ENCODE measurements around the gene KLF17. TPM values are rescaled to one million over a fixed set of nuclear protein-coding genes. Genes with fewer than 3 reads are reported as not detected.

The KLF17 gene
- total and polyA plus RNA-seq, 2 donors (not counting 1 experiment from before 2014, with no cell fraction given), result not detected

DNA sequence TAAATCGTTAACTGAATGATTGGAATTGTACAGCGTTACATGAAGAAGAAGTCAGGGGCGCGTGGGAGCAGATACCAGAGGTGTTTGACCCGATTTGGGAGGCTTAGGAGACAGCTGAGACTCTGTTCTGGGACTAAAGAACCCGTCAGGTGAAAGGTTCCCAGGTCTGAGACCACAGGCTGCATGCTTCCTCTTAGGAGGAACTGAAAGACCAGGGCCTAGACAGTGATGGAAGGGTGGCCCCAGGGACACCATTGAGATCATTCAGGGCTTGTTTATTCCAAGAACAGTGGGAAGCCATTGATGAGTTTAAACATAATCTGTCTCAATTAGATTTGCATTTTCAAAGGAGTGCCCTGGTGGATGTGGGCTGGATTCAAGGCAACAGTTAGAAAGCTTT is 904 bp downstream of the KLF17 start:
- no peak for ATAC-seq (ENCODE audit: low read depth)
- 94% methylated on average over 5 of the region's 6 CpGs for WGBS (ENCODE audit: insufficient coverage)
- CTCF ChIA-PET, result no interaction called here
- no peak for DNase-seq
- Histone ChIP-seq H3K4me2 (replicated peaks; ENCODE audit: low read depth, low read length, poor library complexity, severe bottlenecking) (no peak overlapping the region), H4K20me1 (ENCODE audit: control insufficient read depth, insufficient read depth, low read length, poor library complexity, severe bottlenecking) (no peaks in the 10 kb centered on the region), H3K27ac (ENCODE audit: low read length in 2 of 2) (no peak overlapping the region), H2AFZ (ENCODE audit: insufficient read depth, low read depth, low read length, poor library complexity, severe bottlenecking) (no peak overlapping the region), H3K9ac (ENCODE audit: low read length) (no peak overlapping the region), H3K4me3 (ENCODE audit: control extremely low read depth in 1 of 5, extremely low read depth in 1 of 5, insufficient read depth in 1 of 5, low read depth in 2 of 5, low read length in 4 of 5) (no peak overlapping the region), H3K27me3 (replicated peaks in 1 of 4; ENCODE audit: control extremely low read depth in 1 of 4, control insufficient read depth in 3 of 4, insufficient read depth in 4 of 4, low read length in 3 of 4) (no peaks in the 10 kb centered on the region), H3K36me3 (replicated peaks in 1 of 2; ENCODE audit: control extremely low read depth in 1 of 2, control insufficient read depth in 1 of 2, extremely low read depth in 1 of 2, insufficient read depth in 2 of 2, low read length in 1 of 2) (no peaks in the 10 kb centered on the region), H3K4me1 (ENCODE audit: control insufficient read depth in 2 of 2, insufficient read depth in 2 of 2, low read length in 2 of 2) (no peaks in the 10 kb centered on the region), H3K79me2 (ENCODE audit: control insufficient read depth, insufficient read depth, low read length) (no peaks in the 10 kb centered on the region), H3K9me3 (ENCODE audit: control extremely low read depth in 1 of 3, control insufficient read depth in 2 of 3, insufficient read depth in 1 of 3, low read length in 2 of 3) (no peaks in the 10 kb centered on the region)
- Mint-ChIP-seq H3K27ac (no peak overlapping the region), H3K9me3 (ENCODE audit: insufficient read depth) (no peaks in the 10 kb centered on the region), H3K27me3 (peaks cover 19% of the 10 kb centered on the region), H3K4me1 (no peaks in the 10 kb centered on the region), H3K4me3 (no peak overlapping the region)
- intact Hi-C loops (cut with micrococcal nuclease), result no loop called here
- POLR2A ChIA-PET, result no interaction called here
- TF ChIP-seq EZH2 (IDR thresholded peaks at IDR 0.05; ENCODE audit: borderline replicate concordance, insufficient read depth, low read depth, low read length, poor library complexity, severe bottlenecking), result no peak
- TF ChIP-seq, protein P1, sequence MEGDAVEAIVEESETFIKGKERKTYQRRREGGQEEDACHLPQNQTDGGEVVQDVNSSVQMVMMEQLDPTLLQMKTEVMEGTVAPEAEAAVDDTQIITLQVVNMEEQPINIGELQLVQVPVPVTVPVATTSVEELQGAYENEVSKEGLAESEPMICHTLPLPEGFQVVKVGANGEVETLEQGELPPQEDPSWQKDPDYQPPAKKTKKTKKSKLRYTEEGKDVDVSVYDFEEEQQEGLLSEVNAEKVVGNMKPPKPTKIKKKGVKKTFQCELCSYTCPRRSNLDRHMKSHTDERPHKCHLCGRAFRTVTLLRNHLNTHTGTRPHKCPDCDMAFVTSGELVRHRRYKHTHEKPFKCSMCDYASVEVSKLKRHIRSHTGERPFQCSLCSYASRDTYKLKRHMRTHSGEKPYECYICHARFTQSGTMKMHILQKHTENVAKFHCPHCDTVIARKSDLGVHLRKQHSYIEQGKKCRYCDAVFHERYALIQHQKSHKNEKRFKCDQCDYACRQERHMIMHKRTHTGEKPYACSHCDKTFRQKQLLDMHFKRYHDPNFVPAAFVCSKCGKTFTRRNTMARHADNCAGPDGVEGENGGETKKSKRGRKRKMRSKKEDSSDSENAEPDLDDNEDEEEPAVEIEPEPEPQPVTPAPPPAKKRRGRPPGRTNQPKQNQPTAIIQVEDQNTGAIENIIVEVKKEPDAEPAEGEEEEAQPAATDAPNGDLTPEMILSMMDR (IDR thresholded peaks at IDR 0.05), result no peak

DNA sequence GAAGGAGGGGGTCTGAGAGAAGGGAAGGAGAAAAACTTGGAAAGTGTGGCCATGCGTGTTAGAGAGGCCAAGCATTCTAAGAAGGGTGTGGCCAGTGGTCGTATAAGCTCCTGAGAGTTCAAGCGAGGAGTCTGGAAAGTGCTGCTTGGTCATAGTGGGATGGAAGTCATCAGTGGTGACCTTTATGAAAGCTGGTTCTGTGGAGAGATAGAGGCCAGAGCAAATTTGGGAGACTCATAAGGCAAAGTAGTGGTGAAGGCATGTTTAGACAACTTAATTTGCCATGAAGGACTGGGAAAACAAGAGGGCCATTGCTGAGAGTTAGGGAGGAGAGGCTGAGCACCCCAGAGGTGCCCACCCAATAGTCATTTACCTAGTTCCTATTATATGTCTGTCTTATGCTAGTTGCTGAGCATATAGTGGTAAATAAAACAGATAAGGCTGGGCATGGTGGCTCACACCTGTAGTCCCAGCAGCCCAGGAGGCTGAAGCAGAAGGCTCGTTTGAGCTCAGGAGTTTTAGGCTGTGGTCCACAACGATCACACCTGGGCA is 1.9 kb downstream of the KLF17 start:
- Histone ChIP-seq H3K27ac (ENCODE audit: low read length in 2 of 2) (no peak overlapping the region), H3K4me3 (ENCODE audit: control extremely low read depth in 1 of 5, extremely low read depth in 1 of 5, insufficient read depth in 1 of 5, low read depth in 2 of 5, low read length in 4 of 5) (no peak overlapping the region), H3K9me3 (ENCODE audit: control extremely low read depth in 1 of 3, control insufficient read depth in 2 of 3, insufficient read depth in 1 of 3, low read length in 2 of 3) (no peaks in the 10 kb centered on the region), H3K27me3 (replicated peaks in 1 of 4; ENCODE audit: control extremely low read depth in 1 of 4, control insufficient read depth in 3 of 4, insufficient read depth in 4 of 4, low read length in 3 of 4) (no peaks in the 10 kb centered on the region), H2AFZ (ENCODE audit: insufficient read depth, low read depth, low read length, poor library complexity, severe bottlenecking) (no peak overlapping the region), H3K4me1 (ENCODE audit: control insufficient read depth in 2 of 2, insufficient read depth in 2 of 2, low read length in 2 of 2) (no peaks in the 10 kb centered on the region), H4K20me1 (ENCODE audit: control insufficient read depth, insufficient read depth, low read length, poor library complexity, severe bottlenecking) (no peaks in the 10 kb centered on the region), H3K9ac (ENCODE audit: low read length) (no peak overlapping the region), H3K79me2 (ENCODE audit: control insufficient read depth, insufficient read depth, low read length) (no peaks in the 10 kb centered on the region), H3K36me3 (replicated peaks in 1 of 2; ENCODE audit: control extremely low read depth in 1 of 2, control insufficient read depth in 1 of 2, extremely low read depth in 1 of 2, insufficient read depth in 2 of 2, low read length in 1 of 2) (no peaks in the 10 kb centered on the region), H3K4me2 (replicated peaks; ENCODE audit: low read depth, low read length, poor library complexity, severe bottlenecking) (no peak overlapping the region)
- 92% methylated on average over 4 of the region's 5 CpGs for WGBS (ENCODE audit: insufficient coverage)
- no peak overlapping the region for H3K4me3 Mint-ChIP-seq
- no peaks in the 10 kb centered on the region for H3K4me1 Mint-ChIP-seq
- ATAC-seq (ENCODE audit: low read depth), result no peak
- POLR2A ChIA-PET, result no interaction called here
- H3K27ac Mint-ChIP-seq, result no peak overlapping the region
- DNase-seq, result no peak
- intact Hi-C loops (cut with micrococcal nuclease), result no loop called here
- peaks cover 19% of the 10 kb centered on the region for H3K27me3 Mint-ChIP-seq
- no peaks in the 10 kb centered on the region for H3K9me3 Mint-ChIP-seq (ENCODE audit: insufficient read depth)
- CTCF ChIA-PET, result interaction anchor here (1.3 kb wide), 1 partner anchor 8 kb away, joined by 3 read pairs; no protein-coding TSS in a partner anchor
- TF ChIP-seq, protein P1 (IDR thresholded peaks at IDR 0.05), result no peak
- no peak for TF ChIP-seq EZH2 (IDR thresholded peaks at IDR 0.05; ENCODE audit: borderline replicate concordance, insufficient read depth, low read depth, low read length, poor library complexity, severe bottlenecking)
